ENCODE measurements around the gene MAGI2.

GRCh38 chr7:79302293-79302692 lies 151.2 kb downstream of the MAGI2 start:
- TF ChIP-seq, protein P1, sequence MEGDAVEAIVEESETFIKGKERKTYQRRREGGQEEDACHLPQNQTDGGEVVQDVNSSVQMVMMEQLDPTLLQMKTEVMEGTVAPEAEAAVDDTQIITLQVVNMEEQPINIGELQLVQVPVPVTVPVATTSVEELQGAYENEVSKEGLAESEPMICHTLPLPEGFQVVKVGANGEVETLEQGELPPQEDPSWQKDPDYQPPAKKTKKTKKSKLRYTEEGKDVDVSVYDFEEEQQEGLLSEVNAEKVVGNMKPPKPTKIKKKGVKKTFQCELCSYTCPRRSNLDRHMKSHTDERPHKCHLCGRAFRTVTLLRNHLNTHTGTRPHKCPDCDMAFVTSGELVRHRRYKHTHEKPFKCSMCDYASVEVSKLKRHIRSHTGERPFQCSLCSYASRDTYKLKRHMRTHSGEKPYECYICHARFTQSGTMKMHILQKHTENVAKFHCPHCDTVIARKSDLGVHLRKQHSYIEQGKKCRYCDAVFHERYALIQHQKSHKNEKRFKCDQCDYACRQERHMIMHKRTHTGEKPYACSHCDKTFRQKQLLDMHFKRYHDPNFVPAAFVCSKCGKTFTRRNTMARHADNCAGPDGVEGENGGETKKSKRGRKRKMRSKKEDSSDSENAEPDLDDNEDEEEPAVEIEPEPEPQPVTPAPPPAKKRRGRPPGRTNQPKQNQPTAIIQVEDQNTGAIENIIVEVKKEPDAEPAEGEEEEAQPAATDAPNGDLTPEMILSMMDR (IDR thresholded peaks at IDR 0.05): no peak
- TF ChIP-seq POLR2A (IDR thresholded peaks at IDR 0.05): no peak
- TF ChIP-seq POLR2AphosphoS5 (IDR thresholded peaks at IDR 0.05): no peak
